GM19043 (cell line): ENCODE results near the gene ADAMTS6.
A peak's percentile ranks its signal among the peaks of the same experiment; 100 is the strongest.
"Not testable (repeated sequence)": the region's sequence is repeated elsewhere in the genome, so short reads cannot be mapped to it uniquely, and the experiment has no call there.

ENCODE experiments used
- ATAC-seq: cut with Tn5 transposase; IDR thresholded peaks from one replicate; pipeline ENCODE4 v1.9.1; 2021; ENCODE audit warnings: low read depth; ENCODE audit not compliant: unreplicated experiment

Gene ADAMTS6

GRCh38 chr5:65481635-65482295 is at the start of gene ADAMTS6:
Gene ADAMTS6 (minus strand): TSS chr5:65481920. CDS start chr5:65473673, 8,247 bp downstream.
- peak; percentile 63 for ATAC-seq

GRCh38 chr5:65530904-65531303 is 49.2 kb upstream of the ADAMTS6 start:
- ATAC-seq = no peak

- ATAC-seq = no peak
These were observed 44.0 kb upstream of the ADAMTS6 start for GRCh38 chr5:65525726-65526125.

- no peak for ATAC-seq
These were observed 30.6 kb upstream of the ADAMTS6 start for GRCh38 chr5:65512170-65512937.

- no peak for ATAC-seq
These were observed 27.3 kb upstream of the ADAMTS6 start for GRCh38 chr5:65508978-65509377.

- no peak for ATAC-seq
These were observed 25.2 kb upstream of the ADAMTS6 start for GRCh38 chr5:65506961-65507360.

GRCh38 chr5:65489119-65489518 is 7.4 kb upstream of the ADAMTS6 start:
- ATAC-seq = no peak

GRCh38 chr5:65488038-65488687 is 6.4 kb upstream of the ADAMTS6 start:
- ATAC-seq = not testable (repeated sequence)

GRCh38 chr5:65486803-65487202 is 5.1 kb upstream of the ADAMTS6 start:
- not testable (repeated sequence) for ATAC-seq

GRCh38 chr5:65485405-65485804 is 3.7 kb upstream of the ADAMTS6 start:
- no peak for ATAC-seq

- peak; percentile 53 for ATAC-seq
These were observed 2.0 kb upstream of the ADAMTS6 start for GRCh38 chr5:65483546-65484346.

GRCh38 chr5:65482736-65483545 is 1.2 kb upstream of the ADAMTS6 start:
- ATAC-seq = no peak

- ATAC-seq = no peak
These were observed 596 bp upstream of the ADAMTS6 start for GRCh38 chr5:65482296-65482735.

- ATAC-seq = no peak
These were observed 544 bp downstream of the ADAMTS6 start for GRCh38 chr5:65481171-65481581.

- ATAC-seq = no peak
These were observed 1.3 kb downstream of the ADAMTS6 start for GRCh38 chr5:65480306-65480865.

GRCh38 chr5:65479527-65479926 is 2.2 kb downstream of the ADAMTS6 start:
- ATAC-seq = no peak

- no peak for ATAC-seq
These were observed 3.4 kb downstream of the ADAMTS6 start for GRCh38 chr5:65478336-65478735.

GRCh38 chr5:65475895-65476294 is 5.8 kb downstream of the ADAMTS6 start:
- no peak for ATAC-seq

- ATAC-seq = no peak
These were observed 6.4 kb downstream of the ADAMTS6 start for GRCh38 chr5:65475336-65475735.
